ENCODE results near the gene DYRK1A. TPM values are rescaled to one million over a fixed set of nuclear protein-coding genes. Genes with fewer than 3 reads are reported as not detected.
A peak's percentile ranks its signal among the peaks of the same experiment; 100 is the strongest.

Gene DYRK1A
- total and polyA plus RNA-seq, 10 of the 15 experiments (the other 5 are each of a cell fraction or from before 2014, with no cell fraction given), result 2.4 to 68.6 (median 30.7) TPM

GRCh38 chr21:37435711-37436110, 69.1 kb downstream of the DYRK1A start:
- H3K4me2 ChIP-seq (ENCODE audit: control insufficient read depth, insufficient read depth), result no peak overlapping the region
- POLR2A ChIA-PET, result interaction anchor here (0.7 kb wide), 1 partner anchor 301 kb away, joined by 3 read pairs; no protein-coding TSS in a partner anchor
- H3K9ac ChIP-seq (ENCODE audit: control insufficient read depth, insufficient read depth, low read length), result no peak overlapping the region
- H3K4me3 ChIP-seq, result no peak overlapping the region
- SMC1A ChIA-PET (ENCODE audit: uncharacterized antibody, unreplicated experiment), result interaction anchor here (1.0 to 2.1 kb wide), 2 partner anchors 11 to 64 kb away, joined by 3 to 6 read pairs; no protein-coding TSS in a partner anchor
- DNase-seq (ENCODE audit: low read depth, low spot score) (no peak), ATAC-seq (no peak), FAIRE-seq (peak; percentile 38)
- intact Hi-C loops (cut with micrococcal nuclease; ENCODE audit: unreplicated experiment), result no loop called here
- CTCF ChIA-PET, result interaction anchor here (1.6 kb wide), 1 partner anchor 12 kb away, joined by 4 read pairs; no protein-coding TSS in a partner anchor
- no peak overlapping the region for H2AFZ ChIP-seq (ENCODE audit: control insufficient read depth, low read depth, low read length)
- no TSS peak for BruUV-seq (replicated peaks)
- H3K4me1 ChIP-seq (ENCODE audit: control insufficient read depth, insufficient read depth, low read length), result no peaks in the 10 kb centered on the region
- no peaks in the 10 kb centered on the region for H3K27me3 ChIP-seq (replicated peaks in 1 of 2; ENCODE audit: control insufficient read depth in 2 of 2, insufficient read depth in 2 of 2, low read length in 1 of 2)
- peaks cover 78% of the 10 kb centered on the region for H3K79me2 ChIP-seq (ENCODE audit: control insufficient read depth, insufficient read depth, low read length)
- peaks cover 6% of the 10 kb centered on the region for H3K9me3 ChIP-seq (replicated peaks; ENCODE audit: control insufficient read depth, insufficient read depth, low read length)
- WGBS (ENCODE audit: insufficient coverage, insufficient replicate concordance, low lambda C conversion rate, missing lambda C conversion rate), result 73% methylated on average over 3 of the region's 3 CpGs
- in situ Hi-C loops (cut with MboI), result no loop called here
- RAD21 ChIA-PET (ENCODE audit: unreplicated experiment), result interaction anchor here (1.1 kb wide), 1 partner anchor 64 kb away, joined by 3 read pairs; no protein-coding TSS in a partner anchor
- H3K27ac ChIP-seq (ENCODE audit: control insufficient read depth, insufficient read depth), result no peak overlapping the region
- H4K20me1 ChIP-seq (ENCODE audit: control insufficient read depth, insufficient read depth), result peaks cover 2% of the 10 kb centered on the region; the same call in 1 of the 2 replicates
- TF ChIP-seq CREM (IDR thresholded peaks at IDR 0.05; ENCODE audit: low read depth), result no peak
- TF ChIP-seq BMI1 (IDR thresholded peaks at IDR 0.05; ENCODE audit: borderline replicate concordance), result no peak
- no peak for TF ChIP-seq DPF2 (IDR thresholded peaks at IDR 0.05)
- no peak for TF ChIP-seq ATF3 (IDR thresholded peaks at IDR 0.05; ENCODE audit: borderline replicate concordance, extremely low read depth, low read depth, low read length)
- peaks cover 2 to 7% of the 10 kb centered on the region in 2 experiments; a peak in 2 of 4 replicates for H3K36me3 ChIP-seq (ENCODE audit: control insufficient read depth in 2 of 2, insufficient read depth in 2 of 2, low read length in 1 of 2)

- Histone ChIP-seq H3K4me2 (ENCODE audit: control insufficient read depth, insufficient read depth) (no peak overlapping the region), H3K9me3 (replicated peaks; ENCODE audit: control insufficient read depth, insufficient read depth, low read length) (peaks cover 6% of the 10 kb centered on the region), H3K27ac (ENCODE audit: control insufficient read depth, insufficient read depth) (no peak overlapping the region), H3K27me3 (replicated peaks in 1 of 2; ENCODE audit: control insufficient read depth in 2 of 2, insufficient read depth in 2 of 2, low read length in 1 of 2) (no peaks in the 10 kb centered on the region), H4K20me1 (ENCODE audit: control insufficient read depth, insufficient read depth) (peaks cover 2% of the 10 kb centered on the region; the same call in 1 of the 2 replicates), H3K4me1 (ENCODE audit: control insufficient read depth, insufficient read depth, low read length) (no peaks in the 10 kb centered on the region), H2AFZ (ENCODE audit: control insufficient read depth, low read depth, low read length) (no peak overlapping the region), H3K9ac (ENCODE audit: control insufficient read depth, insufficient read depth, low read length) (no peak overlapping the region), H3K36me3 (ENCODE audit: control insufficient read depth in 2 of 2, insufficient read depth in 2 of 2, low read length in 1 of 2) (peaks cover 2 to 7% of the 10 kb centered on the region in 2 experiments; a peak in 2 of 4 replicates), H3K4me3 (no peak overlapping the region), H3K79me2 (ENCODE audit: control insufficient read depth, insufficient read depth, low read length) (peaks cover 80% of the 10 kb centered on the region)
- ChIA-PET POLR2A (no interaction called here), RAD21 (ENCODE audit: unreplicated experiment) (interaction anchor here (1.1 kb wide), 1 partner anchor 65 kb away, joined by 3 read pairs; no protein-coding TSS in a partner anchor), SMC1A (ENCODE audit: uncharacterized antibody, unreplicated experiment) (interaction anchor here (0.8 to 2.1 kb wide), 2 partner anchors 65 to 269 kb away, joined by 4 to 6 read pairs; no protein-coding TSS in a partner anchor), CTCF (no interaction called here)
- in situ Hi-C loops (cut with MboI) (no loop called here), intact Hi-C loops (cut with micrococcal nuclease; ENCODE audit: unreplicated experiment) (no loop called here)
- TSS peak; percentile 4 for BruUV-seq (replicated peaks)
- DNase-seq (ENCODE audit: low read depth, low spot score) (no peak), ATAC-seq (no peak), FAIRE-seq (peak; percentile 41)
- 90% methylated on average over 2 of the region's 2 CpGs for WGBS (ENCODE audit: insufficient coverage, insufficient replicate concordance, low lambda C conversion rate, missing lambda C conversion rate)
- TF ChIP-seq ZBTB11 (CRISPR knock-in tag; IDR thresholded peaks at IDR 0.05), result no peak
- no peak for TF ChIP-seq RELA (IDR thresholded peaks at IDR 0.05; ENCODE audit: borderline replicate concordance, partially characterized antibody)
- no peak for TF ChIP-seq MXI1 (IDR thresholded peaks at IDR 0.05; ENCODE audit: low read depth, low read length)
- TF ChIP-seq HSF1 (IDR thresholded peaks at IDR 0.05; ENCODE audit: low read depth, low read length), result no peak
- TF ChIP-seq RAD21 (IDR thresholded peaks at IDR 0.05; ENCODE audit: insufficient read depth, low read depth, low read length), result no peak
- no peak for TF ChIP-seq ATF2 (IDR thresholded peaks at IDR 0.05; ENCODE audit: low read length)
These were observed 69.6 kb downstream of the DYRK1A start for GRCh38 chr21:37436174-37436573.

Data from GM12878 (cell line).